SK-N-MC (cell line): ENCODE data around the gene C1GALT1C1.
"Not testable (repeated sequence)": the region's sequence is repeated elsewhere in the genome, so short reads cannot be mapped to it uniquely, and the experiment has no call there.

Experiments used
- DNase-seq: peaks from one replicate; pipeline ENCODE4 v3.0.0-alpha.2; 2011; ENCODE audit warnings: low read depth, low spot score
- H3K27ac ChIP-seq: fragments of 200-600 bp; sonication (generic); 2 replicates; pipeline ENCODE4 v1.5.1; 2016; ENCODE audit warnings: mixed run types
- H3K36me3 ChIP-seq: fragments of 200-600 bp; sonication (generic); 2 replicates; pipeline ENCODE4 v1.6.1; 2017; ENCODE audit warnings: antibody characterized with exemption, low read length, mixed read lengths; ENCODE audit not compliant: insufficient read depth
- H3K4me3 ChIP-seq: fragments of 200-600 bp; sonication (generic); 2 replicates; pipeline ENCODE4 v1.5.1; 2016
- H3K9ac ChIP-seq: fragments of 200-600 bp; sonication (generic); 2 replicates; pipeline ENCODE4 v1.8.0; 2017; ENCODE audit warnings: mixed run types, mixed read lengths; ENCODE audit not compliant: insufficient read length
- H3K9me3 ChIP-seq: fragments of 200-600 bp; sonication (generic); 2 replicates; pipeline ENCODE4 v1.6.1; 2017; ENCODE audit warnings: low read depth, mild to moderate bottlenecking, antibody characterized with exemption, low read length, moderate library complexity, mixed read lengths
- EZH2 ChIP-seq: fragments of 200-600 bp; sonication (generic); IDR thresholded peaks from one replicate; pipeline ENCODE4 v1.6.1; 2017; ENCODE audit warnings: antibody characterized with exemption
- FOXP2 ChIP-seq: optimal IDR thresholded peaks from 2 replicates; pipeline ENCODE3; 2011; ENCODE audit warnings: mild to moderate bottlenecking, moderate library complexity; ENCODE audit not compliant: insufficient read depth; ENCODE audit errors: extremely low read length, control extremely low read depth
- POLR2AphosphoS5 ChIP-seq: IDR thresholded peaks from 2 replicates; pipeline ENCODE4 v1.6.1; 2012; ENCODE audit warnings: mild to moderate bottlenecking, low read depth, low read length, borderline replicate concordance

The C1GALT1C1 gene

GRCh38 chrX:120662662-120663061, 32.8 kb upstream of the C1GALT1C1 start:
- Histone ChIP-seq H3K9me3 (no peaks in the 10 kb centered on the region), H3K36me3 (no peaks in the 10 kb centered on the region), H3K27ac (no peak overlapping the region), H3K4me3 (no peak overlapping the region), H3K9ac (no peak overlapping the region)
- no peak for DNase-seq
- TF ChIP-seq EZH2, result no peak
- TF ChIP-seq FOXP2, result no peak
- TF ChIP-seq POLR2AphosphoS5, result no peak

GRCh38 chrX:120660637-120661036, 30.8 kb upstream of the C1GALT1C1 start:
- H3K9ac ChIP-seq, result no peak overlapping the region
- H3K27ac ChIP-seq, result no peak overlapping the region
- TF ChIP-seq POLR2AphosphoS5 (no peak), EZH2 (no peak), FOXP2 (no peak)
- no peaks in the 10 kb centered on the region for H3K36me3 ChIP-seq
- no peaks in the 10 kb centered on the region for H3K9me3 ChIP-seq
- no peak overlapping the region for H3K4me3 ChIP-seq
- DNase-seq, result no peak

- TF ChIP-seq POLR2AphosphoS5 (no peak), FOXP2 (no peak), EZH2 (no peak)
- no peak overlapping the region for H3K27ac ChIP-seq
- no peaks in the 10 kb centered on the region for H3K36me3 ChIP-seq
- no peak overlapping the region for H3K9ac ChIP-seq
- no peak overlapping the region for H3K4me3 ChIP-seq
- H3K9me3 ChIP-seq, result no peaks in the 10 kb centered on the region
- no peak for DNase-seq
Measured at GRCh38 chrX:120653000-120653399, 23.1 kb upstream of the C1GALT1C1 start.

GRCh38 chrX:120652256-120652655, 22.4 kb upstream of the C1GALT1C1 start:
- not testable (repeated sequence) for H3K4me3 ChIP-seq, H3K27ac ChIP-seq, H3K9ac ChIP-seq, H3K9me3 ChIP-seq, DNase-seq, H3K36me3 ChIP-seq

GRCh38 chrX:120647127-120647526, 17.3 kb upstream of the C1GALT1C1 start:
- H3K9ac ChIP-seq, result no peak overlapping the region
- no peak for DNase-seq
- H3K36me3 ChIP-seq, result no peaks in the 10 kb centered on the region
- H3K4me3 ChIP-seq, result no peak overlapping the region
- H3K27ac ChIP-seq, result no peak overlapping the region
- H3K9me3 ChIP-seq, result no peaks in the 10 kb centered on the region
- TF ChIP-seq FOXP2, result no peak
- TF ChIP-seq POLR2AphosphoS5, result no peak
- TF ChIP-seq EZH2, result no peak

- H3K9me3 ChIP-seq, result no peaks in the 10 kb centered on the region
- H3K27ac ChIP-seq, result no peak overlapping the region
- H3K4me3 ChIP-seq, result no peak overlapping the region
- H3K36me3 ChIP-seq, result no peaks in the 10 kb centered on the region
- no peak overlapping the region for H3K9ac ChIP-seq
- DNase-seq, result no peak
- TF ChIP-seq POLR2AphosphoS5, result no peak
- TF ChIP-seq EZH2, result no peak
- no peak for TF ChIP-seq FOXP2
Measured at GRCh38 chrX:120642871-120643270, 13.0 kb upstream of the C1GALT1C1 start.

GRCh38 chrX:120638619-120639018, 8.8 kb upstream of the C1GALT1C1 start:
- H3K27ac ChIP-seq, result no peak overlapping the region
- H3K4me3 ChIP-seq, result no peak overlapping the region
- DNase-seq, result no peak
- no peak overlapping the region for H3K9ac ChIP-seq
- TF ChIP-seq POLR2AphosphoS5 (no peak), FOXP2 (no peak), EZH2 (no peak)
- H3K36me3 ChIP-seq, result no peaks in the 10 kb centered on the region
- no peaks in the 10 kb centered on the region for H3K9me3 ChIP-seq

GRCh38 chrX:120625371-120625770, 4.5 kb downstream of the C1GALT1C1 start:
- Histone ChIP-seq H3K36me3 (peaks cover 11% of the 10 kb centered on the region; the same call in 1 of the 2 replicates), H3K9me3 (no peaks in the 10 kb centered on the region), H3K4me3 (no peak overlapping the region), H3K9ac (no peak overlapping the region), H3K27ac (peak overlapping the region; percentile 14; the same call in 1 of the 2 replicates)
- DNase-seq, result no peak
- TF ChIP-seq POLR2AphosphoS5 (no peak), EZH2 (no peak), FOXP2 (no peak)

GRCh38 chrX:120617996-120618630, 11.7 kb downstream of the C1GALT1C1 start:
- Histone ChIP-seq H3K9me3 (no peaks in the 10 kb centered on the region), H3K9ac (no peak overlapping the region), H3K4me3 (peak overlapping the region; percentile 49), H3K27ac (peak overlapping the region; percentile 87), H3K36me3 (peaks cover 5% of the 10 kb centered on the region; the same call in 1 of the 2 replicates)
- TF ChIP-seq FOXP2 (no peak), EZH2 (no peak), POLR2AphosphoS5 (no peak)
- DNase-seq, result no peak
